GM23248 (cell line): Measurements from ENCODE around the gene LMX1B. TPM values are rescaled to one million over a fixed set of nuclear protein-coding genes. Genes with fewer than 3 reads are reported as not detected.

Experiments
- DNase-seq: peaks from one replicate; pipeline ENCODE4 v3.0.0-alpha.2; 2015
- H2AFZ ChIP-seq: fragments of 200-600 bp; sonication (generic); 2 replicates; pipeline ENCODE4 v1.6.1; 2016; ENCODE audit warnings: antibody characterized with exemption
- H3F3A ChIP-seq: fragments of 200-600 bp; sonication (generic); 2 replicates; pipeline ENCODE4 v1.6.1; 2016; ENCODE audit warnings: mild to moderate bottlenecking, antibody characterized with exemption, mixed run types; ENCODE audit not compliant: insufficient read depth
- H3K27ac ChIP-seq: fragments of 200-600 bp; sonication (generic); 2 replicates; pipeline ENCODE4 v1.5.1; 2016; ENCODE audit warnings: mild to moderate bottlenecking
- H3K27me3 ChIP-seq: fragments of 200-600 bp; sonication (generic); replicated peaks from 2 replicates; pipeline ENCODE4 v1.6.1; 2016; ENCODE audit warnings: mild to moderate bottlenecking; ENCODE audit not compliant: insufficient read depth
- H3K36me3 ChIP-seq: fragments of 200-600 bp; sonication (generic); 2 replicates; pipeline ENCODE4 v1.6.1; 2016; ENCODE audit warnings: low read depth, mild to moderate bottlenecking
- H3K4me1 ChIP-seq: fragments of 200-600 bp; sonication (generic); 2 replicates; pipeline ENCODE4 v1.6.1; 2016; ENCODE audit warnings: mild to moderate bottlenecking; ENCODE audit not compliant: insufficient read depth
- H3K4me2 ChIP-seq: fragments of 200-600 bp; sonication (generic); one replicate; pipeline ENCODE4 v1.6.1; 2016; ENCODE audit warnings: mild to moderate bottlenecking; ENCODE audit not compliant: unreplicated experiment
- H3K4me3 ChIP-seq: fragments of 200-600 bp; sonication (generic); 2 replicates; pipeline ENCODE4 v1.5.1; 2016; ENCODE audit warnings: mild to moderate bottlenecking
- H3K79me2 ChIP-seq: fragments of 200-600 bp; sonication (generic); 2 replicates; pipeline ENCODE4 v1.6.1; 2016; ENCODE audit warnings: mild to moderate bottlenecking; ENCODE audit not compliant: insufficient read depth
- H3K9ac ChIP-seq: fragments of 200-600 bp; sonication (generic); 2 replicates; pipeline ENCODE4 v1.6.1; 2016; ENCODE audit warnings: mild to moderate bottlenecking
- H3K9me2 ChIP-seq: fragments of 200-600 bp; sonication (generic); 2 replicates; pipeline ENCODE4 v1.6.1; 2016; ENCODE audit warnings: mixed run types, mild to moderate bottlenecking, moderate library complexity; ENCODE audit not compliant: insufficient read depth
- H3K9me3 ChIP-seq: fragments of 200-600 bp; sonication (generic); one replicate; pipeline ENCODE4 v1.6.1; 2017; ENCODE audit warnings: low read depth
- H4K20me1 ChIP-seq: fragments of 200-600 bp; sonication (generic); 2 replicates; pipeline ENCODE4 v1.6.0; 2016; ENCODE audit not compliant: insufficient read depth
- EZH2 ChIP-seq: fragments of 200-600 bp; sonication (generic); IDR thresholded peaks from 2 replicates; pipeline ENCODE4 v1.6.1; 2018; ENCODE audit warnings: antibody characterized with exemption, mild to moderate bottlenecking; ENCODE audit not compliant: insufficient read depth, poor library complexity, severe bottlenecking
- EZH2phosphoT487 ChIP-seq: fragments of 200-600 bp; sonication (generic); IDR thresholded peaks from 2 replicates; pipeline ENCODE4 v1.6.1; 2018; ENCODE audit warnings: antibody characterized with exemption, moderate library complexity, mild to moderate bottlenecking, low read depth; ENCODE audit not compliant: insufficient read depth
- WGBS, 2 experiments: methylation state at CpG; one replicate each; pipeline ENCODE4 v1.1.6; 2015 to 2017; ENCODE audit warnings: low lambda C conversion rate in 2 of 2, low coverage in 1 of 2; ENCODE audit errors: missing lambda C conversion rate in 2 of 2; 5-methylcytosine and 5-hydroxymethylcytosine counted together
- in situ Hi-C: fragments of 300-500 bp; cut with MboI; formaldehyde crosslinking; loops from 2 replicates; pipeline ENCODE4 v1.15.0; 2020
- polyA plus RNA-seq: library from polyadenylated mRNA; unstranded; fragments of >200 nt; fragmentation: Nextera tagmentation; extraction: Ambion mirVana; gene quantifications from 2 replicates; pipeline ENCODE4 v1.2.1, GENCODE V29; 2016
- total RNA-seq: library from RNA; depleted of rRNA; stranded (reverse); fragments of >200 nt; shearing (Covaris generic); gene quantifications from 2 replicates; pipeline ENCODE4 v1.2.3, GENCODE V29; 2014

The LMX1B gene
- total and polyA plus RNA-seq, 2 experiments from 2014 or later = not detected

GRCh38 chr9:126692041-126692758 lies 78.5 kb downstream of the LMX1B start:
- H3K4me2 ChIP-seq = no peak overlapping the region
- no peak overlapping the region for H2AFZ ChIP-seq
- H3K9me2 ChIP-seq = no peaks in the 10 kb centered on the region
- DNase-seq = no peak
- H4K20me1 ChIP-seq = no peaks in the 10 kb centered on the region
- no peaks in the 10 kb centered on the region for H3F3A ChIP-seq
- in situ Hi-C loops = no loop called here
- WGBS, 2 experiments = 73 to 74% methylated on average over 18 to 20 of the region's 20 CpGs
- no peak overlapping the region for H3K4me3 ChIP-seq
- no peak overlapping the region for H3K9ac ChIP-seq
- 0 out of 2 replicates have a peak, but pooled peaks cover 3% of the 10 kb centered on the region for H3K27me3 ChIP-seq
- no peaks in the 10 kb centered on the region for H3K36me3 ChIP-seq
- TF ChIP-seq EZH2phosphoT487 = no peak
- TF ChIP-seq EZH2 = no peak
- H3K4me1 ChIP-seq = no peaks in the 10 kb centered on the region
- no peak overlapping the region for H3K27ac ChIP-seq
- no peaks in the 10 kb centered on the region for H3K9me3 ChIP-seq
- H3K79me2 ChIP-seq = no peaks in the 10 kb centered on the region

GRCh38 chr9:126692759-126693427 lies 79.2 kb downstream of the LMX1B start:
- Histone ChIP-seq H2AFZ (no peak overlapping the region), H3K9me2 (no peaks in the 10 kb centered on the region), H3K9ac (no peak overlapping the region), H3K9me3 (no peaks in the 10 kb centered on the region), H4K20me1 (no peaks in the 10 kb centered on the region), H3K79me2 (no peaks in the 10 kb centered on the region), H3K27me3 (0 out of 2 replicates have a peak, but pooled peaks cover 3% of the 10 kb centered on the region), H3K4me1 (no peaks in the 10 kb centered on the region), H3K4me3 (no peak overlapping the region), H3K27ac (no peak overlapping the region), H3K4me2 (no peak overlapping the region), H3F3A (no peaks in the 10 kb centered on the region), H3K36me3 (no peaks in the 10 kb centered on the region)
- DNase-seq = no peak
- TF ChIP-seq EZH2 = no peak
- TF ChIP-seq EZH2phosphoT487 = no peak
- in situ Hi-C loops = no loop called here
- WGBS, 2 experiments = 81% methylated on average over 26 to 32 of the region's 32 CpGs

GRCh38 chr9:126693428-126693944 lies 79.8 kb downstream of the LMX1B start:
- Histone ChIP-seq H3K9me2 (no peaks in the 10 kb centered on the region), H3K79me2 (no peaks in the 10 kb centered on the region), H3K27me3 (0 out of 2 replicates have a peak, but pooled peaks cover 3% of the 10 kb centered on the region), H3K4me2 (no peak overlapping the region), H3K4me1 (no peaks in the 10 kb centered on the region), H2AFZ (no peak overlapping the region), H3K9ac (no peak overlapping the region), H3F3A (no peaks in the 10 kb centered on the region), H4K20me1 (no peaks in the 10 kb centered on the region), H3K27ac (no peak overlapping the region), H3K9me3 (no peaks in the 10 kb centered on the region), H3K36me3 (no peaks in the 10 kb centered on the region), H3K4me3 (no peak overlapping the region)
- in situ Hi-C loops = no loop called here
- 80 to 82% methylated on average over 9 to 20 of the region's 20 CpGs for WGBS, 2 experiments
- DNase-seq = no peak
- no peak for TF ChIP-seq EZH2
- TF ChIP-seq EZH2phosphoT487 = no peak

- Histone ChIP-seq H3K9ac (no peak overlapping the region), H3K79me2 (no peaks in the 10 kb centered on the region), H4K20me1 (no peaks in the 10 kb centered on the region), H3K27ac (no peak overlapping the region), H3K4me1 (no peaks in the 10 kb centered on the region), H3F3A (no peaks in the 10 kb centered on the region), H3K36me3 (no peaks in the 10 kb centered on the region), H3K27me3 (peaks cover 3% of the 10 kb centered on the region; the same call in 1 of the 2 replicates), H3K9me2 (no peaks in the 10 kb centered on the region), H3K9me3 (no peaks in the 10 kb centered on the region), H2AFZ (no peak overlapping the region), H3K4me3 (no peak overlapping the region), H3K4me2 (no peak overlapping the region)
- in situ Hi-C loops = no loop called here
- DNase-seq = no peak
- TF ChIP-seq EZH2 (no peak), EZH2phosphoT487 (no peak)
- WGBS, 2 experiments = 59 to 60% methylated on average over 10 to 11 of the region's 11 CpGs
Measured at GRCh38 chr9:126694206-126695081, 80.7 kb downstream of the LMX1B start.
